Activated T-cell treated with anti-CD3 and anti-CD28 coated beads, Interleukin-2, amount 50 U/mL, for 24 hours (primary cell): ENCODE results near the gene ZSCAN29.

Source experiments
- DNase-seq: peaks from one replicate; pipeline ENCODE4 v3.0.0-alpha.2; 2020
- H3K27ac Mint-ChIP-seq: 2 replicates; pipeline ENCODE4 v1.8.0; 2020; ENCODE audit warnings: mild to moderate bottlenecking, mixed read lengths
- H3K27me3 Mint-ChIP-seq: 2 replicates; pipeline ENCODE4 v1.8.0; 2020; ENCODE audit warnings: mixed read lengths
- H3K36me3 Mint-ChIP-seq: 2 replicates; pipeline ENCODE4 v1.8.0; 2020; ENCODE audit warnings: low read depth, mixed read lengths
- H3K4me1 Mint-ChIP-seq: 2 replicates; pipeline ENCODE4 v1.8.0; 2020; ENCODE audit warnings: low read depth, mixed read lengths
- H3K4me3 Mint-ChIP-seq: 2 replicates; pipeline ENCODE4 v1.8.0; 2020; ENCODE audit warnings: mild to moderate bottlenecking, moderate library complexity, mixed read lengths
- H3K9me3 Mint-ChIP-seq: 2 replicates; pipeline ENCODE4 v1.8.0; 2020; ENCODE audit warnings: mixed read lengths

ZSCAN29 gene

GRCh38 chr15:43318990-43319771 lies 51.7 kb downstream of the ZSCAN29 start:
- H3K36me3 Mint-ChIP-seq = no peaks in the 10 kb centered on the region
- no peak overlapping the region for H3K27ac Mint-ChIP-seq
- H3K9me3 Mint-ChIP-seq = no peaks in the 10 kb centered on the region
- H3K4me3 Mint-ChIP-seq = no peak overlapping the region
- no peaks in the 10 kb centered on the region for H3K4me1 Mint-ChIP-seq
- no peak for DNase-seq
- peaks cover 21% of the 10 kb centered on the region for H3K27me3 Mint-ChIP-seq

GRCh38 chr15:43317566-43318184 lies 53.2 kb downstream of the ZSCAN29 start:
- no peak for DNase-seq
- no peaks in the 10 kb centered on the region for H3K36me3 Mint-ChIP-seq
- H3K27ac Mint-ChIP-seq = no peak overlapping the region
- no peaks in the 10 kb centered on the region for H3K4me1 Mint-ChIP-seq
- no peak overlapping the region for H3K4me3 Mint-ChIP-seq
- peaks cover 31% of the 10 kb centered on the region for H3K27me3 Mint-ChIP-seq
- H3K9me3 Mint-ChIP-seq = no peaks in the 10 kb centered on the region

GRCh38 chr15:43316971-43317346 lies 53.9 kb downstream of the ZSCAN29 start:
- no peaks in the 10 kb centered on the region for H3K36me3 Mint-ChIP-seq
- H3K4me1 Mint-ChIP-seq = no peaks in the 10 kb centered on the region
- no peak for DNase-seq
- no peaks in the 10 kb centered on the region for H3K9me3 Mint-ChIP-seq
- H3K27ac Mint-ChIP-seq = no peak overlapping the region
- H3K27me3 Mint-ChIP-seq = peaks cover 35% of the 10 kb centered on the region
- no peak overlapping the region for H3K4me3 Mint-ChIP-seq

- H3K9me3 Mint-ChIP-seq = no peaks in the 10 kb centered on the region
- H3K4me1 Mint-ChIP-seq = no peaks in the 10 kb centered on the region
- no peaks in the 10 kb centered on the region for H3K36me3 Mint-ChIP-seq
- peaks cover 41% of the 10 kb centered on the region for H3K27me3 Mint-ChIP-seq
- no peak overlapping the region for H3K4me3 Mint-ChIP-seq
- H3K27ac Mint-ChIP-seq = no peak overlapping the region
- no peak for DNase-seq
Measured at GRCh38 chr15:43316016-43316970, 54.5 kb downstream of the ZSCAN29 start.

GRCh38 chr15:43314171-43314570 lies 56.7 kb downstream of the ZSCAN29 start:
- H3K9me3 Mint-ChIP-seq = no peaks in the 10 kb centered on the region
- H3K4me3 Mint-ChIP-seq = no peak overlapping the region
- H3K36me3 Mint-ChIP-seq = no peaks in the 10 kb centered on the region
- no peaks in the 10 kb centered on the region for H3K4me1 Mint-ChIP-seq
- no peak for DNase-seq
- peaks cover 52% of the 10 kb centered on the region for H3K27me3 Mint-ChIP-seq
- H3K27ac Mint-ChIP-seq = no peak overlapping the region

- peaks cover 51% of the 10 kb centered on the region for H3K27me3 Mint-ChIP-seq
- no peak overlapping the region for H3K4me3 Mint-ChIP-seq
- H3K9me3 Mint-ChIP-seq = no peaks in the 10 kb centered on the region
- no peak overlapping the region for H3K27ac Mint-ChIP-seq
- no peaks in the 10 kb centered on the region for H3K36me3 Mint-ChIP-seq
- DNase-seq = no peak
- H3K4me1 Mint-ChIP-seq = no peaks in the 10 kb centered on the region
Measured at GRCh38 chr15:43312378-43312777, 58.5 kb downstream of the ZSCAN29 start.
